ENCODE measurements around the gene ZNF468.
"Not testable (repeated sequence)": the region's sequence is repeated elsewhere in the genome, so short reads cannot be mapped to it uniquely, and the experiment has no call there.

The ZNF468 gene

GRCh38 chr19:52840825-52841465 lies 16.5 kb downstream of the ZNF468 start:
- not testable (repeated sequence) for H4K20me1 ChIP-seq (ENCODE audit: insufficient read depth, low read length); H2AFZ ChIP-seq (ENCODE audit: low read length); H3K4me1 ChIP-seq (ENCODE audit: low read length); H3K4me2 ChIP-seq (ENCODE audit: low read depth, low read length); H3K79me2 ChIP-seq (ENCODE audit: low read length); H3K27ac ChIP-seq (ENCODE audit: low read length); H3K27me3 ChIP-seq (replicated peaks; ENCODE audit: insufficient read depth, low read length); H3F3A ChIP-seq (ENCODE audit: insufficient read depth, low read length); DNase-seq; H3K9me2 ChIP-seq (replicated peaks; ENCODE audit: insufficient read depth, low read length); H3K9me3 ChIP-seq (replicated peaks; ENCODE audit: insufficient read depth, low read length); H3K9ac ChIP-seq (ENCODE audit: low read length); H3K4me3 ChIP-seq (ENCODE audit: low read length)
- peaks cover 26% of the 10 kb centered on the region for H3K36me3 ChIP-seq (replicated peaks; ENCODE audit: insufficient read depth, low read length)

- H3F3A ChIP-seq (ENCODE audit: insufficient read depth, low read length); DNase-seq; H3K27ac ChIP-seq (ENCODE audit: low read length); H3K9me3 ChIP-seq (replicated peaks; ENCODE audit: insufficient read depth, low read length); H3K9me2 ChIP-seq (replicated peaks; ENCODE audit: insufficient read depth, low read length); H3K4me3 ChIP-seq (ENCODE audit: low read length); H3K4me1 ChIP-seq (ENCODE audit: low read length); H2AFZ ChIP-seq (ENCODE audit: low read length); H3K9ac ChIP-seq (ENCODE audit: low read length); H3K27me3 ChIP-seq (replicated peaks; ENCODE audit: insufficient read depth, low read length); H3K79me2 ChIP-seq (ENCODE audit: low read length); H4K20me1 ChIP-seq (ENCODE audit: insufficient read depth, low read length); H3K4me2 ChIP-seq (ENCODE audit: low read depth, low read length); H3K36me3 ChIP-seq (replicated peaks; ENCODE audit: insufficient read depth, low read length): not testable (repeated sequence)
Measured at GRCh38 chr19:52834289-52834688, 23.1 kb downstream of the ZNF468 start.

- H3F3A ChIP-seq (ENCODE audit: insufficient read depth, low read length); H4K20me1 ChIP-seq (ENCODE audit: insufficient read depth, low read length); H3K27me3 ChIP-seq (replicated peaks; ENCODE audit: insufficient read depth, low read length); H3K9me3 ChIP-seq (replicated peaks; ENCODE audit: insufficient read depth, low read length); H3K36me3 ChIP-seq (replicated peaks; ENCODE audit: insufficient read depth, low read length); H3K4me1 ChIP-seq (ENCODE audit: low read length); H3K79me2 ChIP-seq (ENCODE audit: low read length); H2AFZ ChIP-seq (ENCODE audit: low read length); H3K9ac ChIP-seq (ENCODE audit: low read length); H3K27ac ChIP-seq (ENCODE audit: low read length); H3K4me3 ChIP-seq (ENCODE audit: low read length); DNase-seq; H3K4me2 ChIP-seq (ENCODE audit: low read depth, low read length); H3K9me2 ChIP-seq (replicated peaks; ENCODE audit: insufficient read depth, low read length): not testable (repeated sequence)
Measured at GRCh38 chr19:52833541-52833940, 23.9 kb downstream of the ZNF468 start.

GRCh38 chr19:52829866-52830265 lies 27.6 kb downstream of the ZNF468 start:
- not testable (repeated sequence) for H3K4me3 ChIP-seq (ENCODE audit: low read length)

GRCh38 chr19:52825765-52826164 lies 31.7 kb downstream of the ZNF468 start:
- Histone ChIP-seq H3K4me2 (ENCODE audit: low read depth, low read length) (no peak overlapping the region), H3K9me2 (replicated peaks; ENCODE audit: insufficient read depth, low read length) (no peaks in the 10 kb centered on the region), H3K4me1 (ENCODE audit: low read length) (no peaks in the 10 kb centered on the region), H3K27ac (ENCODE audit: low read length) (no peak overlapping the region), H3K27me3 (replicated peaks; ENCODE audit: insufficient read depth, low read length) (no peaks in the 10 kb centered on the region), H3K9me3 (replicated peaks; ENCODE audit: insufficient read depth, low read length) (no peaks in the 10 kb centered on the region), H3K36me3 (replicated peaks; ENCODE audit: insufficient read depth, low read length) (no peaks in the 10 kb centered on the region), H2AFZ (ENCODE audit: low read length) (no peak overlapping the region), H3F3A (ENCODE audit: insufficient read depth, low read length) (no peaks in the 10 kb centered on the region), H3K79me2 (ENCODE audit: low read length) (no peaks in the 10 kb centered on the region), H4K20me1 (ENCODE audit: insufficient read depth, low read length) (no peaks in the 10 kb centered on the region), H3K4me3 (ENCODE audit: low read length) (no peak overlapping the region), H3K9ac (ENCODE audit: low read length) (no peak overlapping the region)
- DNase-seq: no peak
- no peak for TF ChIP-seq EZH2 (optimal IDR thresholded peaks at IDR 0.05; ENCODE audit: low read depth, low read length)
- TF ChIP-seq EZH2phosphoT487 (IDR thresholded peaks at IDR 0.05; ENCODE audit: low read length): no peak
- no peak for TF ChIP-seq CTCF (IDR thresholded peaks at IDR 0.05; ENCODE audit: low read length)

More at GRCh38 chr19:52829866-52830265, 27.6 kb downstream of the ZNF468 start:
- H3K27me3 ChIP-seq (replicated peaks; ENCODE audit: insufficient read depth, low read length); H2AFZ ChIP-seq (ENCODE audit: low read length); H3K4me1 ChIP-seq (ENCODE audit: low read length); H3K9me2 ChIP-seq (replicated peaks; ENCODE audit: insufficient read depth, low read length); H3K4me2 ChIP-seq (ENCODE audit: low read depth, low read length); H4K20me1 ChIP-seq (ENCODE audit: insufficient read depth, low read length); H3K9ac ChIP-seq (ENCODE audit: low read length); H3F3A ChIP-seq (ENCODE audit: insufficient read depth, low read length); H3K36me3 ChIP-seq (replicated peaks; ENCODE audit: insufficient read depth, low read length); H3K79me2 ChIP-seq (ENCODE audit: low read length); DNase-seq; H3K9me3 ChIP-seq (replicated peaks; ENCODE audit: insufficient read depth, low read length); H3K27ac ChIP-seq (ENCODE audit: low read length): not testable (repeated sequence)

All from MM.1S (cell line).